Cardiac atrium fibroblast (primary cell): ENCODE results near the gene PTHLH. TPM values are rescaled to one million over a fixed set of nuclear protein-coding genes. Genes with fewer than 3 reads are reported as not detected.

Experiments used
- total RNA-seq: library from RNA; depleted of rRNA; stranded (reverse); fragments of >200 nt; gene quantifications from 2 replicates; pipeline ENCODE4 v1.2.3, GENCODE V29; 2015

The PTHLH gene
- not detected in 2 replicates for total RNA-seq

GRCh38 chr12:27972721-27973120 is at the start of gene PTHLH:
Gene PTHLH, minus strand, starts transcription at chr12:27972733. Its CDS starts 3,239 bp downstream, at chr12:27969494.

Other genes starting within 250 kb of the PTHLH start
- 10.7 and 12.5 TPM in 2 replicates for gene KLHL42, start 192.5 kb downstream of the PTHLH start, total RNA-seq
- gene MANSC4, start 192.5 kb downstream of the PTHLH start, total RNA-seq, result not detected in 2 replicates
- 11.0 and 11.7 TPM in 2 replicates for gene CCDC91, start 217.7 kb upstream of the PTHLH start, total RNA-seq